ENCODE results near the gene BHMT. TPM values are rescaled to one million over a fixed set of nuclear protein-coding genes. Genes with fewer than 3 reads are reported as not detected.

Gene BHMT
- total and polyA plus RNA-seq, 10 of the 15 experiments (the other 5 are each of a cell fraction or from before 2014, with no cell fraction given): 0.44 TPM; not detected in 9

DNA sequence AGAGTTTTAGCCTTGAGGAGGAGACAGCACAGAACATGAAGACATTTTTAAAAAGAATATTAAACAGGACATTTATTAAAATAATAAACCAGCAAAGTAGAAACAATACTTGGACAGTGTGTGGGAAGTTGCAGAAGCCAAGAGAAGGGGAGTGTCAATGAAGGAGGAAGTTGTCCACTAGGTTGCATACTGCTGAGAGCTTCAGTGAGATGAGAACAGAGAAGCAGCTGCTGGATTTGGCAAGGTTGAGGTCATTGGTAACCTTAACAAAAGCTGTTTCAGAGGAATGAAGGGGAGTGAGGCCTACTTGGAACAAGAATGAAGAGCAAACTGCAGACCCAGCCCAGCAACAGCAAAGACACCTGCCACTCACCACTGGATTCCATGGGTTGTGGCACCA, 11.4 kb downstream of the BHMT start:
- no peaks in the 10 kb centered on the region for H4K20me1 ChIP-seq (ENCODE audit: control insufficient read depth, insufficient read depth)
- no peaks in the 10 kb centered on the region for H3K79me2 ChIP-seq (ENCODE audit: control insufficient read depth, insufficient read depth, low read length)
- FAIRE-seq (no peak), DNase-seq (ENCODE audit: low read depth, low spot score) (no peak), ATAC-seq (no peak)
- BruUV-seq (replicated peaks): no TSS peak
- H3K4me3 ChIP-seq: no peak overlapping the region
- SMC1A ChIA-PET (ENCODE audit: uncharacterized antibody, unreplicated experiment): interaction anchor here (1.2 kb wide), 1 partner anchor 10 kb away, joined by 3 read pairs; no protein-coding TSS in a partner anchor
- no peak overlapping the region for H3K27ac ChIP-seq (ENCODE audit: control insufficient read depth, insufficient read depth)
- CTCF ChIA-PET: interaction anchor here (1.1 to 14.9 kb wide), 4 partner anchors 9 to 342 kb away, joined by 3 to 658 read pairs (median 8); no protein-coding TSS in a partner anchor
- in situ Hi-C loops (cut with MboI) (no loop called here), intact Hi-C loops (cut with micrococcal nuclease; ENCODE audit: unreplicated experiment) (no loop called here)
- POLR2A ChIA-PET: no interaction called here
- no peaks in the 10 kb centered on the region for H3K27me3 ChIP-seq (replicated peaks in 1 of 2; ENCODE audit: control insufficient read depth in 2 of 2, insufficient read depth in 2 of 2, low read length in 1 of 2)
- H3K9ac ChIP-seq (ENCODE audit: control insufficient read depth, insufficient read depth, low read length): no peak overlapping the region
- TF ChIP-seq MTA3 (IDR thresholded peaks at IDR 0.05; ENCODE audit: borderline replicate concordance, low read length): no peak
- no peak for TF ChIP-seq TCF12 (IDR thresholded peaks at IDR 0.05; ENCODE audit: low read depth, low read length)
- TF ChIP-seq JUND (IDR thresholded peaks at IDR 0.05; ENCODE audit: low read depth, low read length): no peak
- no peak for TF ChIP-seq CBX5 (IDR thresholded peaks at IDR 0.05; ENCODE audit: low read depth)
- TF ChIP-seq, protein P1, sequence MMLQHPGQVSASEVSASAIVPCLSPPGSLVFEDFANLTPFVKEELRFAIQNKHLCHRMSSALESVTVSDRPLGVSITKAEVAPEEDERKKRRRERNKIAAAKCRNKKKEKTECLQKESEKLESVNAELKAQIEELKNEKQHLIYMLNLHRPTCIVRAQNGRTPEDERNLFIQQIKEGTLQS (IDR thresholded peaks at IDR 0.05; ENCODE audit: borderline replicate concordance, extremely low read depth, low read depth, low read length): no peak
- no peak for TF ChIP-seq RUNX3 (IDR thresholded peaks at IDR 0.05; ENCODE audit: low read length)
- TF ChIP-seq, protein P2, sequence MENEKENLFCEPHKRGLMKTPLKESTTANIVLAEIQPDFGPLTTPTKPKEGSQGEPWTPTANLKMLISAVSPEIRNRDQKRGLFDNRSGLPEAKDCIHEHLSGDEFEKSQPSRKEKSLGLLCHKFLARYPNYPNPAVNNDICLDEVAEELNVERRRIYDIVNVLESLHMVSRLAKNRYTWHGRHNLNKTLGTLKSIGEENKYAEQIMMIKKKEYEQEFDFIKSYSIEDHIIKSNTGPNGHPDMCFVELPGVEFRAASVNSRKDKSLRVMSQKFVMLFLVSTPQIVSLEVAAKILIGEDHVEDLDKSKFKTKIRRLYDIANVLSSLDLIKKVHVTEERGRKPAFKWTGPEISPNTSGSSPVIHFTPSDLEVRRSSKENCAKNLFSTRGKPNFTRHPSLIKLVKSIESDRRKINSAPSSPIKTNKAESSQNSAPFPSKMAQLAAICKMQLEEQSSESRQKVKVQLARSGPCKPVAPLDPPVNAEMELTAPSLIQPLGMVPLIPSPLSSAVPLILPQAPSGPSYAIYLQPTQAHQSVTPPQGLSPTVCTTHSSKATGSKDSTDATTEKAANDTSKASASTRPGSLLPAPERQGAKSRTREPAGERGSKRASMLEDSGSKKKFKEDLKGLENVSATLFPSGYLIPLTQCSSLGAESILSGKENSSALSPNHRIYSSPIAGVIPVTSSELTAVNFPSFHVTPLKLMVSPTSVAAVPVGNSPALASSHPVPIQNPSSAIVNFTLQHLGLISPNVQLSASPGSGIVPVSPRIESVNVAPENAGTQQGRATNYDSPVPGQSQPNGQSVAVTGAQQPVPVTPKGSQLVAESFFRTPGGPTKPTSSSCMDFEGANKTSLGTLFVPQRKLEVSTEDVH (IDR thresholded peaks at IDR 0.05; ENCODE audit: low read depth, partially characterized antibody): no peak
- no peak for TF ChIP-seq FOS (IDR thresholded peaks at IDR 0.05; ENCODE audit: borderline replicate concordance, extremely low read depth, insufficient read length)
- TF ChIP-seq STAT3 (IDR thresholded peaks at IDR 0.05; ENCODE audit: low read depth, low read length): no peak
- TF ChIP-seq, protein P3, sequence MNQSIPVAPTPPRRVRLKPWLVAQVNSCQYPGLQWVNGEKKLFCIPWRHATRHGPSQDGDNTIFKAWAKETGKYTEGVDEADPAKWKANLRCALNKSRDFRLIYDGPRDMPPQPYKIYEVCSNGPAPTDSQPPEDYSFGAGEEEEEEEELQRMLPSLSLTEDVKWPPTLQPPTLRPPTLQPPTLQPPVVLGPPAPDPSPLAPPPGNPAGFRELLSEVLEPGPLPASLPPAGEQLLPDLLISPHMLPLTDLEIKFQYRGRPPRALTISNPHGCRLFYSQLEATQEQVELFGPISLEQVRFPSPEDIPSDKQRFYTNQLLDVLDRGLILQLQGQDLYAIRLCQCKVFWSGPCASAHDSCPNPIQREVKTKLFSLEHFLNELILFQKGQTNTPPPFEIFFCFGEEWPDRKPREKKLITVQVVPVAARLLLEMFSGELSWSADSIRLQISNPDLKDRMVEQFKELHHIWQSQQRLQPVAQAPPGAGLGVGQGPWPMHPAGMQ (IDR thresholded peaks at IDR 0.05; ENCODE audit: borderline replicate concordance): no peak
- TF ChIP-seq SUZ12 (IDR thresholded peaks at IDR 0.05; ENCODE audit: unreplicated experiment): no peak
- no peak overlapping the region for H3K4me2 ChIP-seq (ENCODE audit: control insufficient read depth, insufficient read depth)
- no peaks in the 10 kb centered on the region for H3K36me3 ChIP-seq (ENCODE audit: control insufficient read depth in 2 of 2, insufficient read depth in 2 of 2, low read length in 1 of 2)
- peak overlapping the region; percentile 3; the same call in 1 of the 2 replicates for H2AFZ ChIP-seq (ENCODE audit: control insufficient read depth, low read depth, low read length)
- no peaks in the 10 kb centered on the region for H3K9me3 ChIP-seq (replicated peaks; ENCODE audit: control insufficient read depth, insufficient read depth, low read length)
- no peaks in the 10 kb centered on the region for H3K4me1 ChIP-seq (ENCODE audit: control insufficient read depth, insufficient read depth, low read length)
- RAD21 ChIA-PET (ENCODE audit: unreplicated experiment): interaction anchor here (2.6 kb wide), 1 partner anchor 10 kb away, joined by 7 read pairs; no protein-coding TSS in a partner anchor

Measured in GM12878 (cell line).